HEK293 (cell line): ENCODE results near the gene MADD.
A peak's percentile ranks its signal among the peaks of the same experiment; 100 is the strongest.

Source experiments
- CTCF ChIA-PET: fragments of 350-600 bp; formaldehyde crosslinking; extraction: SDS; loops from one replicate; lab custom pipeline; 2021; ENCODE audit warnings: antibody characterized with exemption; lab: Yijun Ruan, JAX
- POLR2A ChIA-PET: fragments of 300-600 bp; formaldehyde crosslinking; extraction: SDS; loops from one replicate; lab custom pipeline; 2020; ENCODE audit warnings: antibody characterized with exemption, inconsistent platforms; lab: Yijun Ruan, JAX
- H3K27ac ChIP-seq: fragments of 200-500 bp; sonication (Bioruptor generic); 2 replicates; pipeline ENCODE4 v1.5.1; 2014; ENCODE audit warnings: low read depth, low read length, control low read depth, inconsistent platforms; ENCODE audit errors: extremely low read depth
- H3K36me3 ChIP-seq, 2 experiments: fragments of 200-500 bp in 1 of 2; sonication (Bioruptor generic) in 1 of 2; 1 replicate in 1 of 2; 2 replicates in 1 of 2; pipeline ENCODE4 v1.5.1; 2014 to 2017; ENCODE audit warnings: inconsistent platforms in 2 of 2, low read length in 2 of 2; ENCODE audit not compliant: control insufficient read depth in 2 of 2, insufficient read depth in 1 of 2
- H3K4me1 ChIP-seq: fragments of 200-500 bp; sonication (Bioruptor generic); 2 replicates; pipeline ENCODE4 v1.5.1; 2014; ENCODE audit warnings: mild to moderate bottlenecking, low read length, inconsistent platforms; ENCODE audit not compliant: control insufficient read depth, insufficient read depth
- H3K4me3 ChIP-seq: 2 replicates; pipeline ENCODE4 v1.5.1; 2011; ENCODE audit warnings: low read depth, mild to moderate bottlenecking, control low read depth, low read length, moderate library complexity
- H3K9me3 ChIP-seq: fragments of 200-500 bp; sonication (Bioruptor generic); 2 replicates; pipeline ENCODE4 v1.5.1; 2014; ENCODE audit warnings: low read depth, low read length, inconsistent platforms; ENCODE audit not compliant: control insufficient read depth, insufficient read depth
- BCL11B ChIP-seq: fragments of 450-650 bp; formaldehyde crosslinking; IDR thresholded peaks from 2 replicates; pipeline ENCODE4 v1.5.1; 2016; ENCODE audit warnings: low read depth, missing biosample characterization, missing genetic modification characterization
- FEZF1 ChIP-seq: fragments of 450-650 bp; formaldehyde crosslinking; IDR thresholded peaks from 2 replicates; pipeline ENCODE4 v1.5.1; 2016; ENCODE audit warnings: missing biosample characterization, missing genetic modification characterization
- GLIS1 ChIP-seq: fragments of 450-650 bp; formaldehyde crosslinking; IDR thresholded peaks from 2 replicates; pipeline ENCODE4 v1.5.1; 2016; ENCODE audit warnings: missing biosample characterization, missing genetic modification characterization
- IKZF3 ChIP-seq: fragments of 450-650 bp; IDR thresholded peaks from 2 replicates; pipeline ENCODE4 v1.5.0; 2018; ENCODE audit warnings: missing biosample characterization, mild to moderate bottlenecking, missing genetic modification characterization, moderate library complexity
- INSM2 ChIP-seq: fragments of 450-650 bp; formaldehyde crosslinking; IDR thresholded peaks from 2 replicates; pipeline ENCODE4 v1.5.1; 2016; ENCODE audit warnings: missing biosample characterization, missing genetic modification characterization
- KLF1 ChIP-seq: fragments of 450-650 bp; formaldehyde crosslinking; IDR thresholded peaks from 2 replicates; pipeline ENCODE4 v1.5.1; 2016; ENCODE audit warnings: missing biosample characterization, missing genetic modification characterization
- OVOL3 ChIP-seq: fragments of 450-650 bp; formaldehyde crosslinking; IDR thresholded peaks from 2 replicates; pipeline ENCODE4 v1.5.1; 2016; ENCODE audit warnings: missing biosample characterization, missing genetic modification characterization
- PRDM1 ChIP-seq: fragments of 450-650 bp; formaldehyde crosslinking; IDR thresholded peaks from 2 replicates; pipeline ENCODE4; 2016; ENCODE audit warnings: missing biosample characterization, missing genetic modification characterization
- SP3 ChIP-seq: fragments of 450-650 bp; formaldehyde crosslinking; IDR thresholded peaks from 2 replicates; pipeline ENCODE4 v1.5.1; 2016; ENCODE audit warnings: missing biosample characterization, missing genetic modification characterization
- TRIM28 ChIP-seq: IDR thresholded peaks from 2 replicates; pipeline ENCODE4 v1.6.1; 2011; ENCODE audit warnings: low read length, control low read depth, borderline replicate concordance
- YY1 ChIP-seq: fragments of 450-650 bp; formaldehyde crosslinking; IDR thresholded peaks from 2 replicates; pipeline ENCODE4 v1.5.1; 2018; ENCODE audit warnings: missing biosample characterization, missing genetic modification characterization
- ZBTB17 ChIP-seq: fragments of 450-650 bp; formaldehyde crosslinking; IDR thresholded peaks from 2 replicates; pipeline ENCODE4 v1.5.1; 2016; ENCODE audit warnings: missing biosample characterization, missing genetic modification characterization
- ZBTB8A ChIP-seq: fragments of 450-650 bp; formaldehyde crosslinking; IDR thresholded peaks from 2 replicates; pipeline ENCODE4 v1.5.1; 2016; ENCODE audit warnings: missing biosample characterization, missing genetic modification characterization
- ZEB2 ChIP-seq: fragments of 450-650 bp; formaldehyde crosslinking; IDR thresholded peaks from 2 replicates; pipeline ENCODE4 v1.5.1; 2016; ENCODE audit warnings: missing biosample characterization, missing genetic modification characterization
- ZNF10 ChIP-seq: fragments of 450-650 bp; formaldehyde crosslinking; IDR thresholded peaks from 2 replicates; pipeline ENCODE4 v1.5.1; 2017; ENCODE audit warnings: missing biosample characterization, missing genetic modification characterization
- ZNF138 ChIP-seq: fragments of 450-650 bp; formaldehyde crosslinking; IDR thresholded peaks from 2 replicates; pipeline ENCODE4 v1.5.1; 2016; ENCODE audit warnings: missing biosample characterization, missing genetic modification characterization, borderline replicate concordance
- ZNF16 ChIP-seq: fragments of 450-650 bp; formaldehyde crosslinking; IDR thresholded peaks from 2 replicates; pipeline ENCODE4 v1.5.1; 2016; ENCODE audit warnings: low read depth, missing biosample characterization, missing genetic modification characterization
- ZNF292 ChIP-seq: fragments of 450-650 bp; formaldehyde crosslinking; IDR thresholded peaks from 2 replicates; pipeline ENCODE4 v1.5.1; 2016; ENCODE audit warnings: low read depth, missing biosample characterization, missing genetic modification characterization, borderline replicate concordance
- ZNF335 ChIP-seq: fragments of 450-650 bp; formaldehyde crosslinking; conservative IDR thresholded peaks from 2 replicates; pipeline ENCODE4 v1.5.1; 2016; ENCODE audit warnings: missing biosample characterization, missing genetic modification characterization
- ZNF362 ChIP-seq: fragments of 450-650 bp; formaldehyde crosslinking; IDR thresholded peaks from 2 replicates; pipeline ENCODE4 v1.5.1; 2016; ENCODE audit warnings: missing biosample characterization, missing genetic modification characterization
- ZNF416 ChIP-seq: fragments of 450-650 bp; formaldehyde crosslinking; IDR thresholded peaks from 2 replicates; pipeline ENCODE4 v1.5.1; 2016; ENCODE audit warnings: missing biosample characterization, missing genetic modification characterization
- ZNF433 ChIP-seq: fragments of 450-650 bp; formaldehyde crosslinking; IDR thresholded peaks from 2 replicates; pipeline ENCODE4 v1.5.1; 2016; ENCODE audit warnings: missing biosample characterization, missing genetic modification characterization, low read depth
- ZNF514 ChIP-seq: fragments of 450-650 bp; formaldehyde crosslinking; IDR thresholded peaks from 2 replicates; pipeline ENCODE4 v1.5.1; 2016; ENCODE audit warnings: missing biosample characterization, missing genetic modification characterization
- ZNF596 ChIP-seq: fragments of 450-650 bp; IDR thresholded peaks from 2 replicates; pipeline ENCODE4 v1.5.0; 2018; ENCODE audit warnings: missing biosample characterization, mild to moderate bottlenecking, missing genetic modification characterization, moderate library complexity
- ZNF610 ChIP-seq: fragments of 450-650 bp; formaldehyde crosslinking; IDR thresholded peaks from 2 replicates; pipeline ENCODE4 v1.5.1; 2016; ENCODE audit warnings: missing biosample characterization, missing genetic modification characterization, borderline replicate concordance
- ZNF776 ChIP-seq: fragments of 450-650 bp; formaldehyde crosslinking; IDR thresholded peaks from 2 replicates; pipeline ENCODE4 v1.5.0; 2017; ENCODE audit warnings: missing biosample characterization, missing genetic modification characterization, borderline replicate concordance
- ZSCAN30 ChIP-seq: fragments of 450-650 bp; IDR thresholded peaks from 2 replicates; pipeline ENCODE4 v1.5.1; 2018; ENCODE audit warnings: missing biosample characterization, mild to moderate bottlenecking, missing genetic modification characterization, moderate library complexity
- TF ChIP-seq, protein P1 (sequence below): fragments of 450-650 bp; formaldehyde crosslinking; IDR thresholded peaks from 2 replicates; pipeline ENCODE4 v1.5.1; 2017; ENCODE audit warnings: missing biosample characterization, missing genetic modification characterization
- TF ChIP-seq, protein P2 (sequence below): fragments of 450-650 bp; formaldehyde crosslinking; IDR thresholded peaks from 2 replicates; pipeline ENCODE4; 2016; ENCODE audit warnings: missing biosample characterization, missing genetic modification characterization

The MADD gene

DNA sequence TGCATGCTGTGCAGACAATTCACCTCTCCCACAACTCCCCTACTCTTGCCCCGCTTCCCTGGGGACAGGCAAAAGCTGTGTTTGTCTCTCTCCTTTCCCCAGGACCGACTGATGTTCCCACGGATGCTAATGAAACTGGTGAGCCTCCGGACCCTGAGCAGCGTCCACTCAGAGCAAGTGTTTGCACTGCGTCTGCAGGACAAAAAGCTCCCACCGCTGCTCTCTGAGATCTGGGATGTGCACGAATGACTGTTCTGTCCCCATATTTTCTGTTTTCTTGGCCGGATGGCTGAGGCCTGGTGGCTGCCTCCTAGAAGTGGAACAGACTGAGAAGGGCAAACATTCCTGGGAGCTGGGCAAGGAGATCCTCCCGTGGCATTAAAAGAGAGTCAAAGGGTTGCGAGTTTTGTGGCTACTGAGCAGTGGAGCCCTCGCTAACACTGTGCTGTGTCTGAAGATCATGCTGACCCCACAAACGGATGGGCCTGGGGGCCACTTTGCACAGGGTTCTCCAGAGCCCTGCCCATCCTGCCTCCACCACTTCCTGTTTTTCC, 1.4 kb upstream of the MADD start:
- Histone ChIP-seq H3K4me3 (no peak overlapping the region), H3K4me1 (peaks cover 13% of the 10 kb centered on the region; the same call in 1 of the 2 replicates), H3K9me3 (no peaks in the 10 kb centered on the region)
- TF ChIP-seq IKZF3 (tag by site-specific recombination) (peak; percentile 43; the same call in 1 of the 2 replicates), PRDM1 (tag by site-specific recombination) (0 out of 2 replicates have a peak, but pooled peaks have one; percentile 70), ZSCAN30 (tag by site-specific recombination) (no peak)
- TF ChIP-seq, all 188 proteins: peak for 2
- POLR2A ChIA-PET, result interaction anchor here (1.4 kb wide), 1 partner anchor 20 kb away, joined by 6 read pairs; the partner anchor contains the start of gene ACP2
- H3K36me3 ChIP-seq, result peaks cover 0 to under 1% of the 10 kb centered on the region in 2 experiments; a peak in 1 of 3 replicates
- H3K27ac ChIP-seq, result peak overlapping the region; percentile 70; the same call in 1 of the 2 replicates
- CTCF ChIA-PET, result interaction anchor here (3.0 kb wide), 1 partner anchor 10 kb away, joined by 28 read pairs; the partner anchor contains the start of gene NR1H3

DNA sequence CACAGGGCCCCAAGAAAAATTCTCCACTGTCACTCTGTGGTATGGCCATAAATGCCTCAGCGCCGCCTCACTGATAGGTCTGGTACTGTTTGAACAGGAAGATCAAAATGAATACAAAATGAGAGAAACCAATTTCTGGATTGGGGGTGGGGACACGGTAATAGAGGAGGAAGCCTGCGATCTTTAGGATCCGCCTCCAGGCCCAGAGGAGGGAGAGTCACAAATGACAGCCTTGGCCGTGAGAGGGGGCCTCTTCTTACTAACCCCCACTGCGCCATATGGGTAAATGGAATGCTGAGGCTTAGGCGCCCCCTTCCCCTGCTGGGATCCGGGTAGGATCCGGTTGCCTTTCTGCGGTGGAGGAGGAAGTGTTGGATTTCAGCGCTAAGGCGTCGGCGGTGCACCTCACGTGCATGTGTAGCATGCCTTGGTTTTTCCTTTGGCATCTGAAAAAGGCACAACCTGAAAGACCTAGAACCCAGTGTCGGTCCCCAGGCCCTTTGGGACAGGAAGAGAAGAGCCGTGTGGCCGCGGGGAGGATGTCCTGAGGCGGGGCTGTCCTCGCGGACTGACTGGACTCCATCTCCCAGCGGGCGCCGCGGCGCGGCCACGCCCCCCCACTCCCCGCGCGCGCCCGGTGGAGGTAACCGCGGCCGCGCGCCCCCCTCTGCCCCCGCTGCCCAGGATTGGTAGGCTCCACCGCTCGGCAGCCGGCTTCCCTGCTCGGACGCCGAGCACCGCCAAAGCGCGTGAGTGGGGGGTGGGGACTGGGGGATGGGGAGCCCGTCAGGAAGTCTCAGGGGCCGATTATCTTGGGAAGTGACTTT, 718 bp upstream of the MADD start:
- ChIA-PET POLR2A (interaction anchor here (1.4 to 2.2 kb wide), 2 partner anchors 20 to 21 kb away, joined by 6 to 9 read pairs; partner anchors contain the start of gene ACP2), CTCF (interaction anchor here (0.6 to 3.0 kb wide), 2 partner anchors 10 to 138 kb away, joined by 3 to 28 read pairs; partner anchors contain the start of gene NR1H3)
- Histone ChIP-seq H3K36me3 (peaks cover 0 to 6% of the 10 kb centered on the region in 2 experiments; a peak in 1 of 3 replicates), H3K4me1 (peaks cover 13% of the 10 kb centered on the region; the same call in 1 of the 2 replicates), H3K27ac (peak overlapping the region; percentile 79), H3K9me3 (no peaks in the 10 kb centered on the region), H3K4me3 (peak overlapping the region; percentile 86)
- TF ChIP-seq TRIM28, result no peak
- TF ChIP-seq, protein P1, sequence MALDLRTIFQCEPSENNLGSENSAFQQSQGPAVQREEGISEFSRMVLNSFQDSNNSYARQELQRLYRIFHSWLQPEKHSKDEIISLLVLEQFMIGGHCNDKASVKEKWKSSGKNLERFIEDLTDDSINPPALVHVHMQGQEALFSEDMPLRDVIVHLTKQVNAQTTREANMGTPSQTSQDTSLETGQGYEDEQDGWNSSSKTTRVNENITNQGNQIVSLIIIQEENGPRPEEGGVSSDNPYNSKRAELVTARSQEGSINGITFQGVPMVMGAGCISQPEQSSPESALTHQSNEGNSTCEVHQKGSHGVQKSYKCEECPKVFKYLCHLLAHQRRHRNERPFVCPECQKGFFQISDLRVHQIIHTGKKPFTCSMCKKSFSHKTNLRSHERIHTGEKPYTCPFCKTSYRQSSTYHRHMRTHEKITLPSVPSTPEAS (tag by site-specific recombination), result peak; percentile 66
- TF ChIP-seq FEZF1 (tag by site-specific recombination), result peak; percentile 50
- 0 out of 2 replicates have a peak, but pooled peaks have one; percentile 64 for TF ChIP-seq ZNF10 (tag by site-specific recombination)
- peak; percentile 26; the same call in 1 of the 2 replicates for TF ChIP-seq INSM2
- TF ChIP-seq, protein P2, sequence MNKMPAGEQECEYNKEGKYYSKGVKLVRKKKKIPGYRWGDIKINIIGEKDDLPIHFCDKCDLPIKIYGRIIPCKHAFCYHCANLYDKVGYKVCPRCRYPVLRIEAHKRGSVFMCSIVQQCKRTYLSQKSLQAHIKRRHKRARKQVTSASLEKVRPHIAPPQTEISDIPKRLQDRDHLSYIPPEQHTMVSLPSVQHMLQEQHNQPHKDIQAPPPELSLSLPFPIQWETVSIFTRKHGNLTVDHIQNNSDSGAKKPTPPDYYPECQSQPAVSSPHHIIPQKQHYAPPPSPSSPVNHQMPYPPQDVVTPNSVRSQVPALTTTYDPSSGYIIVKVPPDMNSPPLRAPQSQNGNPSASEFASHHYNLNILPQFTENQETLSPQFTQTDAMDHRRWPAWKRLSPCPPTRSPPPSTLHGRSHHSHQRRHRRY, result no peak
- TF ChIP-seq ZBTB8A, result no peak; the same call in 1 of the 2 replicates
- no peak for TF ChIP-seq ZNF596 (tag by site-specific recombination)
- TF ChIP-seq ZNF610 (tag by site-specific recombination), result no peak
- peak; percentile 74 for TF ChIP-seq GLIS1 (tag by site-specific recombination)
- TF ChIP-seq ZBTB17 (tag by site-specific recombination), result peak; percentile 73
- TF ChIP-seq SP3 (tag by site-specific recombination), result peak; percentile 64
- TF ChIP-seq ZNF292 (tag by site-specific recombination), result no peak
- TF ChIP-seq ZNF416 (tag by site-specific recombination), result no peak
- TF ChIP-seq KLF1 (tag by site-specific recombination), result no peak
- no peak for TF ChIP-seq OVOL3 (tag by site-specific recombination)
- TF ChIP-seq ZNF16 (tag by site-specific recombination), result no peak
- no peak for TF ChIP-seq ZNF362 (tag by site-specific recombination)
- TF ChIP-seq ZNF433 (tag by site-specific recombination), result no peak
- no peak for TF ChIP-seq ZNF776 (tag by site-specific recombination)
- no peak for TF ChIP-seq ZNF514 (tag by site-specific recombination)
- TF ChIP-seq ZNF335, result peak; percentile 99
- no peak for TF ChIP-seq YY1 (tag by site-specific recombination)
- no peak for TF ChIP-seq BCL11B (tag by site-specific recombination)
- no peak for TF ChIP-seq ZNF138 (tag by site-specific recombination)
- no peak; the same call in 1 of the 2 replicates for TF ChIP-seq ZEB2 (tag by site-specific recombination)
